Measurements from ENCODE around the gene SLC35G6. TPM values are rescaled to one million over a fixed set of nuclear protein-coding genes. Genes with fewer than 3 reads are reported as not detected.

The SLC35G6 gene
- total RNA-seq, 4 donors from 2014 or later, result not detected

- TF ChIP-seq CTCF (IDR thresholded peaks at IDR 0.05; ENCODE audit: low read depth), result no peak
Observed at GRCh38 chr17:7508846-7509245, 27.6 kb downstream of the SLC35G6 start.

- no peak for TF ChIP-seq CTCF (IDR thresholded peaks at IDR 0.05; ENCODE audit: low read depth)
Observed at GRCh38 chr17:7509937-7510336, 28.7 kb downstream of the SLC35G6 start.

GRCh38 chr17:7511108-7511507 lies 29.9 kb downstream of the SLC35G6 start:
- TF ChIP-seq CTCF (IDR thresholded peaks at IDR 0.05; ENCODE audit: low read depth), result no peak

- no peak for TF ChIP-seq CTCF (IDR thresholded peaks at IDR 0.05; ENCODE audit: low read depth)
Observed at GRCh38 chr17:7512105-7512504, 30.9 kb downstream of the SLC35G6 start.

GRCh38 chr17:7512824-7513540 lies 31.7 kb downstream of the SLC35G6 start:
- no peak for TF ChIP-seq CTCF (IDR thresholded peaks at IDR 0.05; ENCODE audit: low read depth)

GRCh38 chr17:7513850-7514419 lies 32.7 kb downstream of the SLC35G6 start:
- TF ChIP-seq CTCF (IDR thresholded peaks at IDR 0.05; ENCODE audit: low read depth), result no peak

GRCh38 chr17:7515911-7516610 lies 34.8 kb downstream of the SLC35G6 start:
- no peak for TF ChIP-seq CTCF (IDR thresholded peaks at IDR 0.05; ENCODE audit: low read depth)

Data from subcutaneous adipose tissue (tissue), 4 donors.